SK-N-SH treated with all-trans-retinoic acid at 6 μM for 48 hours (cell line): ENCODE results near the gene ZNF236.
"Not testable (repeated sequence)": the region's sequence is repeated elsewhere in the genome, so short reads cannot be mapped to it uniquely, and the experiment has no call there.

Experiments
- ATAC-seq: fragments of 200-7000 bp; cut with Tn5 transposase; 3 replicates; pipeline ENCODE4 v1.9.1; 2020; ENCODE audit warnings: mild to moderate bottlenecking, moderate library complexity
- ARNTL ChIP-seq: fragments of 450-650 bp; formaldehyde crosslinking; IDR thresholded peaks from 2 replicates; pipeline ENCODE4 v1.5.0; 2020; ENCODE audit warnings: low read depth, mild to moderate bottlenecking, moderate library complexity, borderline replicate concordance
- BACH2 ChIP-seq: fragments of 250-450 bp; sonication (Bioruptor Pico); IDR thresholded peaks from 2 replicates; pipeline ENCODE4 v1.9.0; 2021; ENCODE audit warnings: mild to moderate bottlenecking, borderline replicate concordance
- CSDC2 ChIP-seq: fragments of 250-450 bp; sonication (Bioruptor Pico); IDR thresholded peaks from 2 replicates; pipeline ENCODE4 v1.5.0; 2020; ENCODE audit warnings: mild to moderate bottlenecking, moderate library complexity
- ESRRG ChIP-seq: fragments of 250-450 bp; sonication (Bioruptor Pico); IDR thresholded peaks from 2 replicates; pipeline ENCODE4 v1.6.1; 2021; ENCODE audit warnings: mild to moderate bottlenecking
- GLIS3 ChIP-seq: fragments of 250-450 bp; sonication (Bioruptor Pico); IDR thresholded peaks from 2 replicates; pipeline ENCODE4 v1.5.0; 2020; ENCODE audit warnings: mild to moderate bottlenecking, moderate library complexity
- ISL1 ChIP-seq: fragments of 250-450 bp; sonication (Bioruptor Pico); IDR thresholded peaks from 2 replicates; pipeline ENCODE4 v2.1.2; 2022; ENCODE audit warnings: mild to moderate bottlenecking, moderate library complexity
- OSR1 ChIP-seq: fragments of 250-450 bp; sonication (Bioruptor Pico); IDR thresholded peaks from 2 replicates; pipeline ENCODE4 v1.8.0; 2022; ENCODE audit warnings: moderate library complexity, mild to moderate bottlenecking, inconsistent platforms
- PPARA ChIP-seq: fragments of 250-450 bp; sonication (Bioruptor Pico); IDR thresholded peaks from 2 replicates; pipeline ENCODE4 v1.5.0; 2020; ENCODE audit warnings: mild to moderate bottlenecking, borderline replicate concordance
- RARB ChIP-seq: fragments of 250-450 bp; sonication (Bioruptor Pico); IDR thresholded peaks from 2 replicates; pipeline ENCODE4 v1.8.0; 2021; ENCODE audit warnings: mild to moderate bottlenecking, moderate library complexity
- SNAI2 ChIP-seq: fragments of 250-450 bp; sonication (Bioruptor Pico); IDR thresholded peaks from 2 replicates; pipeline ENCODE4 v1.5.0; 2020; ENCODE audit warnings: mild to moderate bottlenecking, moderate library complexity
- TCF4 ChIP-seq: fragments of 250-450 bp; sonication (Bioruptor Pico); IDR thresholded peaks from 2 replicates; pipeline ENCODE4 v1.8.0; 2021; ENCODE audit warnings: mild to moderate bottlenecking, moderate library complexity, borderline replicate concordance
- ZFP3 ChIP-seq: fragments of 250-450 bp; sonication (Bioruptor Pico); IDR thresholded peaks from 2 replicates; pipeline ENCODE4 v1.5.0; 2020; ENCODE audit warnings: mild to moderate bottlenecking, moderate library complexity
- ZFP30 ChIP-seq: fragments of 450-650 bp; formaldehyde crosslinking; IDR thresholded peaks from 2 replicates; pipeline ENCODE4 v1.5.0; 2022; ENCODE audit warnings: mild to moderate bottlenecking, moderate library complexity
- ZNF565 ChIP-seq: fragments of 450-650 bp; formaldehyde crosslinking; conservative IDR thresholded peaks from 2 replicates; pipeline ENCODE4 v1.5.0; 2020; ENCODE audit warnings: low read depth, mild to moderate bottlenecking, moderate library complexity
- ZNF70 ChIP-seq: fragments of 450-650 bp; formaldehyde crosslinking; IDR thresholded peaks from 2 replicates; pipeline ENCODE4 v1.5.0; 2020; ENCODE audit warnings: mild to moderate bottlenecking, moderate library complexity
- TF ChIP-seq, protein P1 (sequence below): fragments of 250-450 bp; sonication (Bioruptor Pico); IDR thresholded peaks from 2 replicates; pipeline ENCODE4 v1.5.0; 2020; ENCODE audit warnings: mild to moderate bottlenecking, moderate library complexity
- TF ChIP-seq, protein P2 (sequence below): fragments of 250-450 bp; sonication (Bioruptor Pico); IDR thresholded peaks from 2 replicates; pipeline ENCODE4 v1.5.1; 2020; ENCODE audit warnings: low read depth, mild to moderate bottlenecking, moderate library complexity
- TF ChIP-seq, protein P3 (sequence below): fragments of 250-450 bp; sonication (Bioruptor Pico); IDR thresholded peaks from 2 replicates; pipeline ENCODE4 v1.8.0; 2021; ENCODE audit warnings: low read depth, mild to moderate bottlenecking, moderate library complexity, borderline replicate concordance

Gene ZNF236

DNA sequence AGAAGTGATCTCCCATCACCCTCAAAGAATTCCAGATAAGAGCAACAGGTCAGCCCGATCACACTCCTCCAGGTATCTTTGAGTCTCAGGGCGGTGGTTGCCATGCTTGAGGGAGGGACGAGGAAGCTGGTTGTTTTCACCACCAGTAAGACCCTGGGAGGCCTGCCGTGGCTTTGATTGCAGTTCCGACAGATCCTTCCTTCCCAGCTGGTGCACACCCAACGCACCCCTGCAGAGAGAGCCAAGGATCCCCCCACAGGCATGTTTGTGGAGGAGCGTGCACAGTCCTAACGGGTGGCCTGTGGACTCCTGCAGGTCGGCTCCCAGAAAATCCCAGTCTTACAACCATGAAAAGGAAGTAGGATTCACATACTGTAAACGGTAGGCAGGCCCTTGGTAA, 13.8 kb upstream of the ZNF236 start:
- TF ChIP-seq OSR1 (CRISPR knock-in tag) (no peak), GLIS3 (no peak), ZNF565 (CRISPR knock-in tag) (no peak)
- TF ChIP-seq, all 23 proteins: peak for 0
- no peak for ATAC-seq

DNA sequence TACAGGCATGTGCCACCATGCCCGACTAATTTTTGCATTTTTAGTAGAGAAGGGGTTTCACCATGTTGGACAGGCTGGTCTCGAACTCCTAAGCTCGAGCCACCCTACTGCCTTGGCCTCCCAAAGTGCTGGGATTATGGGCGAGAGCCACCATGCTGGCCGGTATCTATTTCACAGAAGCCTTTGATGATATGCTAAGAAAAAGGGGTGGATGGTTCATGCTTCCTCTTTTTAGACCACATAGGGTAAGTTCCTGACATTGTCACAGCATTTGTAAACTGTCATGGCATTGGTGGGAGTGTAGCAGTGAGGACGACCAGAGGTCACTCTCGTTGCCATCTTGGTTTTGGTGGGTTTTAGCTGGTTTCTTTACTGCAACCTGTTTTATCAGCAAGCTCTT, 10.8 kb upstream of the ZNF236 start:
- ATAC-seq, result not testable (repeated sequence)

DNA sequence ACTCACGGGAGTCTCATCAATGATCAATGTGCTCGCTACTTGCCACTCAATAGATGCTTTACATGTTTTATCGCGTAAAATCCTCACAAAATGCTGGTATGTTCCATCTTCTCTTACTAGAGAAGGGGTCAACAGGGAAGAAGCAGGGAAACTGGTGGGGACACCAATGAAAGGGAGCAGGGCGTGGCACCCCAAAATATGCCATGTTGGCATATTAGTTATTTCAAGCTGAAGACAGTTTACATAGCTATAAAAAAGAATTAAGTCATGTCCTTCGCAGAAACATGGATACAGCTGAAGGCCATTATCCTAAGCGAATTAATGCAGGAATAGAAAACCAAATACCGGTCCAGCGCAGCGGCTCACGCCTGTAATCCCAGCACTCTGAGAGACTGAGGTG, 8.1 kb upstream of the ZNF236 start:
- no peak for TF ChIP-seq ISL1 (CRISPR knock-in tag)
- no peak for TF ChIP-seq BACH2
- no peak for TF ChIP-seq SNAI2 (CRISPR knock-in tag)
- no peak for TF ChIP-seq TCF4
- TF ChIP-seq ARNTL (CRISPR knock-in tag), result no peak
- TF ChIP-seq ZNF70 (CRISPR knock-in tag), result no peak
- no peak for ATAC-seq

DNA sequence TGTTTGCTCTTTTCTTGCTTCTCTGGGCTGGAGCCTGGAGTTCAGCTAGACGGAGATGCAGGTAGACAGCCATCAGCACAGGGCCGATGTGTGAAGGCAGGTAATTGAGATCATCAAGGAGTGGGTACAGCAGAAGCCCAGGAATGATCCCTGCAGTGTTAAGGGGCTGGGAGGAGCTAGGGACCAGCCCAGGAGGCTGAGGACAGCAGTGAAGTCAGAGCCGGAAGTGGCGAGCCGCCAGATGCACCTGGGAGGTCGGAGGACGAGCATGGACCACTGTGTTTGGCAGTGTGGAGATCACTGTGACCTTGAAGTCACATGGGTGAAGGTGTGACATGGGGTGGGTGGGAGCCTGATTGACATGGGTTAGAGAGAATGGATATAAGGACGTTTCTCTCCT, 6.2 kb upstream of the ZNF236 start:
- TF ChIP-seq ZNF565 (CRISPR knock-in tag) (no peak), CSDC2 (CRISPR knock-in tag) (no peak), GLIS3 (no peak), ESRRG (CRISPR knock-in tag) (no peak), ISL1 (CRISPR knock-in tag) (no peak), PPARA (CRISPR knock-in tag) (no peak), ZFP30 (CRISPR knock-in tag) (no peak), RARB (no peak), ARNTL (CRISPR knock-in tag) (no peak)
- TF ChIP-seq, protein P1, sequence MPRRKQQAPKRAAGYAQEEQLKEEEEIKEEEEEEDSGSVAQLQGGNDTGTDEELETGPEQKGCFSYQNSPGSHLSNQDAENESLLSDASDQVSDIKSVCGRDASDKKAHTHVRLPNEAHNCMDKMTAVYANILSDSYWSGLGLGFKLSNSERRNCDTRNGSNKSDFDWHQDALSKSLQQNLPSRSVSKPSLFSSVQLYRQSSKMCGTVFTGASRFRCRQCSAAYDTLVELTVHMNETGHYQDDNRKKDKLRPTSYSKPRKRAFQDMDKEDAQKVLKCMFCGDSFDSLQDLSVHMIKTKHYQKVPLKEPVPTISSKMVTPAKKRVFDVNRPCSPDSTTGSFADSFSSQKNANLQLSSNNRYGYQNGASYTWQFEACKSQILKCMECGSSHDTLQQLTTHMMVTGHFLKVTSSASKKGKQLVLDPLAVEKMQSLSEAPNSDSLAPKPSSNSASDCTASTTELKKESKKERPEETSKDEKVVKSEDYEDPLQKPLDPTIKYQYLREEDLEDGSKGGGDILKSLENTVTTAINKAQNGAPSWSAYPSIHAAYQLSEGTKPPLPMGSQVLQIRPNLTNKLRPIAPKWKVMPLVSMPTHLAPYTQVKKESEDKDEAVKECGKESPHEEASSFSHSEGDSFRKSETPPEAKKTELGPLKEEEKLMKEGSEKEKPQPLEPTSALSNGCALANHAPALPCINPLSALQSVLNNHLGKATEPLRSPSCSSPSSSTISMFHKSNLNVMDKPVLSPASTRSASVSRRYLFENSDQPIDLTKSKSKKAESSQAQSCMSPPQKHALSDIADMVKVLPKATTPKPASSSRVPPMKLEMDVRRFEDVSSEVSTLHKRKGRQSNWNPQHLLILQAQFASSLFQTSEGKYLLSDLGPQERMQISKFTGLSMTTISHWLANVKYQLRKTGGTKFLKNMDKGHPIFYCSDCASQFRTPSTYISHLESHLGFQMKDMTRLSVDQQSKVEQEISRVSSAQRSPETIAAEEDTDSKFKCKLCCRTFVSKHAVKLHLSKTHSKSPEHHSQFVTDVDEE, result no peak
- TF ChIP-seq, protein P2, sequence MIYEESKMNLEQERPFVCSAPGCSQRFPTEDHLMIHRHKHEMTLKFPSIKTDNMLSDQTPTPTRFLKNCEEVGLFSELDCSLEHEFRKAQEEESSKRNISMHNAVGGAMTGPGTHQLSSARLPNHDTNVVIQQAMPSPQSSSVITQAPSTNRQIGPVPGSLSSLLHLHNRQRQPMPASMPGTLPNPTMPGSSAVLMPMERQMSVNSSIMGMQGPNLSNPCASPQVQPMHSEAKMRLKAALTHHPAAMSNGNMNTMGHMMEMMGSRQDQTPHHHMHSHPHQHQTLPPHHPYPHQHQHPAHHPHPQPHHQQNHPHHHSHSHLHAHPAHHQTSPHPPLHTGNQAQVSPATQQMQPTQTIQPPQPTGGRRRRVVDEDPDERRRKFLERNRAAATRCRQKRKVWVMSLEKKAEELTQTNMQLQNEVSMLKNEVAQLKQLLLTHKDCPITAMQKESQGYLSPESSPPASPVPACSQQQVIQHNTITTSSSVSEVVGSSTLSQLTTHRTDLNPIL (CRISPR knock-in tag), result no peak
- TF ChIP-seq, protein P3, sequence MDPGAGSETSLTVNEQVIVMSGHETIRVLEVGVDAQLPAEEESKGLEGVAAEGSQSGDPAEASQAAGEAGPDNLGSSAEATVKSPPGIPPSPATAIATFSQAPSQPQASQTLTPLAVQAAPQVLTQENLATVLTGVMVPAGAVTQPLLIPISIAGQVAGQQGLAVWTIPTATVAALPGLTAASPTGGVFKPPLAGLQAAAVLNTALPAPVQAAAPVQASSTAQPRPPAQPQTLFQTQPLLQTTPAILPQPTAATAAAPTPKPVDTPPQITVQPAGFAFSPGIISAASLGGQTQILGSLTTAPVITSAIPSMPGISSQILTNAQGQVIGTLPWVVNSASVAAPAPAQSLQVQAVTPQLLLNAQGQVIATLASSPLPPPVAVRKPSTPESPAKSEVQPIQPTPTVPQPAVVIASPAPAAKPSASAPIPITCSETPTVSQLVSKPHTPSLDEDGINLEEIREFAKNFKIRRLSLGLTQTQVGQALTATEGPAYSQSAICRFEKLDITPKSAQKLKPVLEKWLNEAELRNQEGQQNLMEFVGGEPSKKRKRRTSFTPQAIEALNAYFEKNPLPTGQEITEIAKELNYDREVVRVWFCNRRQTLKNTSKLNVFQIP, result no peak
- ATAC-seq, result no peak

DNA sequence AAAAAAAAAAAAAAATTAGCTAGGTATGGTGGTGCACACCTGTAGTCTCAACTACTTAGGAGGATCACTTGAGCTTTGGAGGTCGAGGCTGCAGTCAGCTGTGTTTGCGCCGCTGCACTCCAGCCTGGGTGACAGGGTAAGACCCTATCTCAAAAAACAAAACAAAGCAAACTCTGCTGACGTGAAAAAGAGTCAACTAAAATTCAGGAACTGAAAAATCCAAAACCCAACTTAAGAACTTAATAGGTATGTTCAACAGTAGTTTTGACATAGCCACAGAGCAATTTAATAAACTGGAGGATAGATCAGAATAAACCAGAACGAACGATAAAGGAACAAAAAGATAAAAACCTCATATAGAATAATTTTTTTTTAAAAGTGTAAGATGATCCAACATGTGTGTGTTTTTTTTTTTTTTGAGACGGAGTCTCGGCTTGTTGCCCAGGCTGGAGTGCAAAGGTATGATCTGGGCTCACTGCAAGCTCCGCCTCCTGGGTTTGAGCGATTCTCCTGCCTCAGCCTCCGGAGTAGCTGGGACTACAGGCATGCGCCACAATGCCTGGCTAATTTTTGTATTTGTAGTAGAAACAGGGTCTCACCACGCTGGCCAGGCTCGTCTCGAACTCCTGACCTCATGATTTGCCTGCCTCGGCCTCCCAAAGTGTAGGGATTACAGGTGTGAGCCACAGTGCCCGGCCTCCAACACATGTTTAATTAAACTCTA, 4.3 kb upstream of the ZNF236 start:
- TF ChIP-seq SNAI2 (CRISPR knock-in tag) (no peak), ZNF565 (CRISPR knock-in tag) (no peak), ZFP3 (CRISPR knock-in tag) (no peak), CSDC2 (CRISPR knock-in tag) (no peak), TCF4 (no peak), ISL1 (CRISPR knock-in tag) (no peak), ZFP30 (CRISPR knock-in tag) (no peak)
- TF ChIP-seq, protein P2 (CRISPR knock-in tag), result no peak
- TF ChIP-seq, protein P1, result no peak
- no peak for ATAC-seq
